HG02943 (cell line): ENCODE data around the gene ZFPL1.

Source experiments
- ATAC-seq: cut with Tn5 transposase; IDR thresholded peaks from one replicate; pipeline ENCODE4 v1.9.1; 2021; ENCODE audit warnings: mild to moderate bottlenecking, low read depth, moderate library complexity; ENCODE audit not compliant: unreplicated experiment

Gene ZFPL1

GRCh38 chr11:65089621-65090020 lies 5.6 kb downstream of the ZFPL1 start:
- no peak for ATAC-seq

DNA sequence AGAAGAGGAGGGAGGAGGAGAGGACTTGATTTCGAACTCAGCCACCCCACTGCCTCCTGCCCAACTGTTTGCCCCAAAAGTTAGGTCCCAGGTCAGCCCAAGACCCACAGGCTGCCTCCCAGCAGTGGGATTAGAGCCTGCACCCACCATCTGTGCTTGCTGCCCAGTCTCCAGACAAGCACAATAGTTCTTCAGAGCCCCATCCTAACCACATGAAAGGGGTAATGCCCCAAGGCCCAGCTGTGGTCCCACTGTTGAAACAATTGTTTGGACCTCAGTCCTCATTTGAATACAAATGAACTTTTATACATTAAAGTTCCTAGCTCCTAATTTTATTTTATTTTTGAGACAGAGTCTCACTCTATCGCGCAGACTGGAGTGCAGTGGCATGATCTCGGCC lies 6.6 kb downstream of the ZFPL1 start:
- no peak for ATAC-seq

DNA sequence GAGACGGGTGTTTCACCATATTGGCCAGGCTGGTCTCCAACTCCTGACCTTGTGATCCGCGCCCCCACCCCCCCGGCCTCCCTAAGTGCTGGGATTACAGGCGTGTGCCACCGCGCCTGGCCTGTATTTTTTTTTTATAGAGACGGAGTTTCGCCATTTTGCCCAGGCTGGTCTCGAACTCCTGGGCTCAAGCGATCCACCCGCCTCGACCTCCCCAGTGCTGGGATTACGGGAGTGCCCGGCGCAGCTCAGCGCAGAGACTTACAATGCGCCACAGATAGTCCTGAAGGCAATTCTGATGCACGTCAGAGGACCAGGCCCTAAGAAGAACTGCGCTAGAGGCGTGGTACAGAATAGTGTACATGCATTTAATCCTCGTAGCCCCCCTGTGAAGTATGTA lies 11.4 kb downstream of the ZFPL1 start:
- no peak for ATAC-seq

- peak; percentile 79 for ATAC-seq
Measured at GRCh38 chr11:65095974-65096806, 12.2 kb downstream of the ZFPL1 start, which contains the start of gene VPS51. Gene VPS51 (plus strand): TSS chr11:65096214. CDS start chr11:65096251, 37 bp downstream.

GRCh38 chr11:65096926-65097325 lies 12.9 kb downstream of the ZFPL1 start:
- ATAC-seq, result no peak

- ATAC-seq, result no peak
Measured at GRCh38 chr11:65100674-65101350, 16.8 kb downstream of the ZFPL1 start.

- no peak for ATAC-seq
Measured at GRCh38 chr11:65102142-65103095, 18.4 kb downstream of the ZFPL1 start.

- no peak for ATAC-seq
Measured at GRCh38 chr11:65103476-65103875, 19.5 kb downstream of the ZFPL1 start.

- no peak for ATAC-seq
Measured at GRCh38 chr11:65104628-65105027, 20.6 kb downstream of the ZFPL1 start.

GRCh38 chr11:65107078-65107477 lies 23.1 kb downstream of the ZFPL1 start:
- ATAC-seq, result no peak

- ATAC-seq, result no peak
Measured at GRCh38 chr11:65107751-65108468, 23.9 kb downstream of the ZFPL1 start.

GRCh38 chr11:65108469-65109123 lies 24.6 kb downstream of the ZFPL1 start:
- ATAC-seq, result no peak

- ATAC-seq, result no peak
Measured at GRCh38 chr11:65109231-65110198, 25.5 kb downstream of the ZFPL1 start.

DNA sequence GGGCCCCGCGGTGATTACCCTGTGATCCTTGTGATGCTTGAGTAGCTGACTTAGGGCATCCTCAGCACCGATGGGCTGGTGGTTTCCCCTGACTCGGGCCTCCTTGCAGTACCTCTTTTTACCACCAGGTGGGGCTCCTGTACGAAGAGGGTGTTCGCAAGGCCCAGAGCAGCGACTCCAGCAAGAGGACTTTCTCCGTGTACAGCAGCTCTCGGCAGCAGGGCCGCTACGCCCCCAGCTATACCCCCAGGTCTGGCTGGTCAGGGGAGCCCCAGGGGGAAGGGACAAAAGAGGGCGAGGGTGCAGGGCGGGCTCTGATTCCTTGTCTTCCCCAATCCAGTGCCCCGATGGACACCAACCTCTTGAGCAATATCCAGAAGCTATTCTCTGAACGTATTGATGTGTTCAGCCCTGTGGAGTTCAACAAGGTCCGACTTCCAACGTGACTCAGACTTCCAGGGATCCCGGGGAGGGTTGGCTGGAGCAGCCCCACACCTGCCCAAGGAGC lies 26.4 kb downstream of the ZFPL1 start:
- ATAC-seq, result no peak

- ATAC-seq, result no peak
Measured at GRCh38 chr11:65111159-65111743, 27.2 kb downstream of the ZFPL1 start.

- ATAC-seq, result peak; percentile 49
Measured at GRCh38 chr11:65111744-65112545, 27.9 kb downstream of the ZFPL1 start, which contains the start of gene TM7SF2. Gene TM7SF2 (plus strand): TSS chr11:65111872. CDS start chr11:65112016, 144 bp downstream.
